Adipocyte (in vitro differentiated cells): ENCODE results near the gene ZFP90.

ENCODE experiments used
- DNase-seq: peaks from one replicate; pipeline ENCODE4 v3.0.0-alpha.2; 2015; ENCODE audit warnings: low read depth
- H3K27me3 ChIP-seq: replicated peaks from 2 replicates; pipeline ENCODE4 v1.7.0; 2013; ENCODE audit warnings: mild to moderate bottlenecking, low read length, moderate library complexity; ENCODE audit not compliant: control insufficient read depth, insufficient read depth
- H3K36me3 ChIP-seq: 2 replicates; pipeline ENCODE4 v1.7.0; 2013; ENCODE audit warnings: low read length, mild to moderate bottlenecking, moderate library complexity; ENCODE audit not compliant: control insufficient read depth, insufficient read depth, severe bottlenecking
- H3K4me1 ChIP-seq: 2 replicates; pipeline ENCODE4 v1.7.0; 2013; ENCODE audit warnings: mild to moderate bottlenecking, low read length, moderate library complexity; ENCODE audit not compliant: control insufficient read depth, insufficient read depth
- H3K4me3 ChIP-seq: 2 replicates; pipeline ENCODE4 v1.7.0; 2013; ENCODE audit warnings: mild to moderate bottlenecking, low read length, moderate library complexity
- H3K9ac ChIP-seq: 2 replicates; pipeline ENCODE4 v1.7.0; 2013; ENCODE audit warnings: mild to moderate bottlenecking, low read length, moderate library complexity
- H3K9me3 ChIP-seq: 2 replicates; pipeline ENCODE4 v1.7.0; 2013; ENCODE audit warnings: mild to moderate bottlenecking, low read length, moderate library complexity; ENCODE audit not compliant: control insufficient read depth

The ZFP90 gene

GRCh38 chr16:68592466-68593337, 53.6 kb downstream of the ZFP90 start:
- no peaks in the 10 kb centered on the region for H3K36me3 ChIP-seq
- H3K9me3 ChIP-seq = peaks cover 14% of the 10 kb centered on the region
- no peaks in the 10 kb centered on the region for H3K4me1 ChIP-seq
- no peak overlapping the region for H3K9ac ChIP-seq
- no peak overlapping the region for H3K4me3 ChIP-seq
- no peaks in the 10 kb centered on the region for H3K27me3 ChIP-seq
- DNase-seq = no peak

GRCh38 chr16:68596266-68596665, 57.2 kb downstream of the ZFP90 start:
- no peak for DNase-seq
- no peaks in the 10 kb centered on the region for H3K27me3 ChIP-seq
- peaks cover 8% of the 10 kb centered on the region for H3K9me3 ChIP-seq
- no peaks in the 10 kb centered on the region for H3K36me3 ChIP-seq
- H3K4me1 ChIP-seq = no peaks in the 10 kb centered on the region
- H3K4me3 ChIP-seq = no peak overlapping the region
- H3K9ac ChIP-seq = no peak overlapping the region

GRCh38 chr16:68599586-68599985, 60.5 kb downstream of the ZFP90 start:
- Histone ChIP-seq H3K4me3 (no peak overlapping the region), H3K9ac (no peak overlapping the region), H3K27me3 (no peaks in the 10 kb centered on the region), H3K4me1 (no peaks in the 10 kb centered on the region), H3K9me3 (no peaks in the 10 kb centered on the region), H3K36me3 (no peaks in the 10 kb centered on the region)
- DNase-seq = no peak

GRCh38 chr16:68605746-68606145, 66.7 kb downstream of the ZFP90 start:
- DNase-seq = no peak
- H3K36me3 ChIP-seq = no peaks in the 10 kb centered on the region

GRCh38 chr16:68607443-68607842, 68.4 kb downstream of the ZFP90 start:
- peaks cover under 1% of the 10 kb centered on the region for H3K9me3 ChIP-seq
- no peak overlapping the region for H3K4me3 ChIP-seq
- H3K9ac ChIP-seq = no peak overlapping the region
- H3K4me1 ChIP-seq = no peaks in the 10 kb centered on the region
- no peak for DNase-seq
- H3K27me3 ChIP-seq = no peaks in the 10 kb centered on the region
- H3K36me3 ChIP-seq = no peaks in the 10 kb centered on the region

More at GRCh38 chr16:68605746-68606145, 66.7 kb downstream of the ZFP90 start:
- no peaks in the 10 kb centered on the region for H3K4me1 ChIP-seq
- H3K9me3 ChIP-seq = no peaks in the 10 kb centered on the region
- H3K9ac ChIP-seq = no peak overlapping the region
- no peaks in the 10 kb centered on the region for H3K27me3 ChIP-seq
- no peak overlapping the region for H3K4me3 ChIP-seq

GRCh38 chr16:68608330-68608729, 69.2 kb downstream of the ZFP90 start:
- H3K9me3 ChIP-seq = peaks cover 8% of the 10 kb centered on the region
- no peaks in the 10 kb centered on the region for H3K36me3 ChIP-seq

GRCh38 chr16:68612996-68613395, 73.9 kb downstream of the ZFP90 start:
- no peaks in the 10 kb centered on the region for H3K27me3 ChIP-seq
- peaks cover 29% of the 10 kb centered on the region for H3K9me3 ChIP-seq
- H3K4me3 ChIP-seq = no peak overlapping the region
- H3K4me1 ChIP-seq = no peaks in the 10 kb centered on the region
- H3K9ac ChIP-seq = no peak overlapping the region
- H3K36me3 ChIP-seq = no peaks in the 10 kb centered on the region
- DNase-seq = no peak

More at GRCh38 chr16:68608330-68608729, 69.2 kb downstream of the ZFP90 start:
- Histone ChIP-seq H3K27me3 (no peaks in the 10 kb centered on the region), H3K4me3 (no peak overlapping the region), H3K4me1 (no peaks in the 10 kb centered on the region), H3K9ac (no peak overlapping the region)
- no peak for DNase-seq

GRCh38 chr16:68617734-68618133, 78.6 kb downstream of the ZFP90 start:
- no peak for DNase-seq
- Histone ChIP-seq H3K9ac (no peak overlapping the region), H3K4me3 (no peak overlapping the region), H3K27me3 (no peaks in the 10 kb centered on the region), H3K4me1 (no peaks in the 10 kb centered on the region), H3K9me3 (peaks cover 25% of the 10 kb centered on the region), H3K36me3 (no peaks in the 10 kb centered on the region)
